ENCODE results near the gene SPG7. TPM values are rescaled to one million over a fixed set of nuclear protein-coding genes. Genes with fewer than 3 reads are reported as not detected.

Gene SPG7
- total RNA-seq, result 100 to 1,000 TPM in 4 of 9 donors, 10 to 100 TPM in 5; 84.0 to 168 (median 95.9) TPM
- polyA plus RNA-seq, result 100 to 1,000 TPM in 1 of 2 donors, 10 to 100 TPM in 1; 92.4 to 101 TPM
- long read RNA-seq, donor 1, full-length matches to known transcripts, result 219 of 289 reads
- long read RNA-seq, donor 1, partial matches to known transcripts, result 55 of 289 reads
- long read RNA-seq, donor 1, other reads (novel, unspliced or antisense), result 15 of 289 reads
- long read RNA-seq, donor 2, transcript SPG7-202 (10 exons, 2,288 nt), result minor isoform, 20 of 196 reads
- long read RNA-seq, donor 2, transcript SPG7-268 (17 exons, 3,359 nt), result major isoform, 68 of 196 reads
- long read RNA-seq, donor 2, partial matches to known transcripts, result 84 of 196 reads
- long read RNA-seq, donor 2, other reads (novel, unspliced or antisense), result 13 of 196 reads
- long read RNA-seq, donor 3, full-length matches to known transcripts, result 160 of 210 reads
- long read RNA-seq, donor 3, partial matches to known transcripts, result 36 of 210 reads
- long read RNA-seq, donor 3, other reads (novel, unspliced or antisense), result 14 of 210 reads

- WGBS, 4 donors, result 0 to 2% (median 1%) methylated on average over 20 to 90 of the region's 90 CpGs
- ATAC-seq, result peak; percentile 74 to 94 (median 88)
- H3K36me3 ChIP-seq, result peaks cover 0 to 31% (median 27%) of the 10 kb centered on the region in 9 donors
- peak within 1 kb of the TSS; percentile 89 to 100 (median 97) for H3K27ac ChIP-seq
- no peaks in the 10 kb centered on the region for H3K9me3 ChIP-seq
- H3K4me1 ChIP-seq, result peaks cover 4 to 49% (median 37%) of the 10 kb centered on the region in 12 donors
- intact Hi-C loops (cut with DNase I), result loop anchor here (2.0 to 10.0 kb wide), 8 partner anchors 54 to 266 kb away; partner anchors contain the start of gene RPL13 (in 1 of the 10)
- H3K4me3 ChIP-seq, result peak within 1 kb of the TSS; percentile 57 to 98 (median 95)
- DNase-seq, result peak; percentile 88 to 95 (median 89)
- H3K27me3 ChIP-seq, result no peaks in the 10 kb centered on the region
- peak in 2 of 12 donors; percentile 4 to 8 for TF ChIP-seq CTCF (IDR thresholded peaks at IDR 0.05)
- TF ChIP-seq POLR2A (IDR thresholded peaks at IDR 0.05), result peak; percentile 43 to 97
These were observed at the start of gene SPG7 for GRCh38 chr16:89507834-89508590. Gene SPG7, plus strand, starts transcription at chr16:89508403. Its CDS starts 15 bp downstream, at chr16:89508418.

- intact Hi-C loops (cut with DNase I), result no loop called here
- Histone ChIP-seq H3K4me3 (no peak overlapping the region), H3K4me1 (peaks cover 5 to 56% (median 32%) of the 10 kb centered on the region in 12 donors), H3K27me3 (no peaks in the 10 kb centered on the region), H3K9me3 (no peaks in the 10 kb centered on the region), H3K27ac (peak overlapping the region in 2 of 12 donors; percentile 20 to 25), H3K36me3 (no peaks in the 10 kb centered on the region)
- 64 to 83% (median 70%) methylated on average over 7 of the region's 7 CpGs for WGBS, 4 donors
- DNase-seq, result peak in 1 of 5 donors; percentile 14
- peak in 2 of 4 donors; percentile 31 to 36 for ATAC-seq
- no peak for TF ChIP-seq POLR2A (IDR thresholded peaks at IDR 0.05)
- no peak for TF ChIP-seq CTCF (IDR thresholded peaks at IDR 0.05)
These were observed 49.7 kb upstream of the SPG7 start for GRCh38 chr16:89458551-89458950.

- no peak overlapping the region for H3K4me3 ChIP-seq
- DNase-seq, result peak in 1 of 5 donors; percentile 5
These were observed 49.2 kb upstream of the SPG7 start for GRCh38 chr16:89458967-89459366.

More at GRCh38 chr16:89458967-89459366, 49.2 kb upstream of the SPG7 start:
- Histone ChIP-seq H3K27me3 (no peaks in the 10 kb centered on the region), H3K9me3 (no peaks in the 10 kb centered on the region), H3K27ac (peak overlapping the region in 2 of 12 donors; percentile 20 to 25), H3K4me1 (peaks cover 3 to 56% (median 30%) of the 10 kb centered on the region in 12 donors), H3K36me3 (no peaks in the 10 kb centered on the region)
- WGBS, 4 donors, result 62 to 76% (median 68%) methylated on average over 2 of the region's 2 CpGs
- peak in 1 of 4 donors; percentile 58 for ATAC-seq
- intact Hi-C loops (cut with DNase I), result no loop called here
- TF ChIP-seq CTCF (IDR thresholded peaks at IDR 0.05), result no peak
- no peak for TF ChIP-seq POLR2A (IDR thresholded peaks at IDR 0.05)

Measured in heart left ventricle (tissue), 16 donors.